GM18499 (cell line): ENCODE data around the gene LILRB5.
"Not testable (repeated sequence)": the region's sequence is repeated elsewhere in the genome, so short reads cannot be mapped to it uniquely, and the experiment has no call there.

Experiments
- ATAC-seq: cut with Tn5 transposase; IDR thresholded peaks from one replicate; pipeline ENCODE4 v1.9.1; 2021; ENCODE audit warnings: moderate number of reproducible peaks; ENCODE audit not compliant: insufficient read depth, unreplicated experiment

Gene LILRB5

DNA sequence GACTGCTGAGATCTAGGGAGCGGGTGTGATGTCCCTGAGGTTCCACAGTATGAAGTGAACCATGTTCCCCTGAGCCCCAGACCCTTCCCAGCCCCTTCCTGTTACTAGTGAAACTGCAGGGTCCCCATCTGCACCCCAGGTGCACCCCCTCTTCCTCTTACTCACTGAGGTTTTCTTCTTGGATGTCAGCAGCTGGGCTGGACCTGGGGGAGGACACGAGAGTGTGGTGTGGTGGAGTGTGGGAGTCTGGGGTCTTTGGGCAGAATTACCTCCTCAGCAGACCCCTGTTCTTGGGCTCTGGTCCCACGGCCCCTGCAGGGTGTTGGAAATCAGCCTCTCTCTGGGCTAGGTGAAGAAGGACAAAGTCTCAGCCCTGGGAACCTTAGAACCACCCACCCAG is 11.1 kb downstream of the LILRB5 start:
- ATAC-seq = no peak

DNA sequence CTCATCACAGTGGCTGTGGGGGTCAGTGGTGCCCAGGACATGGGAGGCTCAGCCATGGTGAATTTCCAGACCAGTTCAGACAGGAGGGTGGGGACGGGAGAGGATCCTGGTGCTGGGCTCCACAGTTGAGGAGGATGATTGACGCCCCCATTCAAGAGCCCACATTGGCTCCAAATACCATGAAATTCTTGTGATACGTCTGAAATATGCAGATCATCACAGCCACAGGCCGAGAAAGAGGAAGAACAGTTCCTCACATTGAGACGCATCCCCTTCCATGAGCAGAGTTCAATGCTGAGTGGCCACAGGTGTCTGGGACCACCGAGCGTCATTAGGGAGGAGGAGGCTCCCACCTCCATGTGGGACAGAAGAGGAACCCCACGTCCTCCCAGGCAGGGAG is 13.3 kb downstream of the LILRB5 start:
- ATAC-seq = not testable (repeated sequence)

DNA sequence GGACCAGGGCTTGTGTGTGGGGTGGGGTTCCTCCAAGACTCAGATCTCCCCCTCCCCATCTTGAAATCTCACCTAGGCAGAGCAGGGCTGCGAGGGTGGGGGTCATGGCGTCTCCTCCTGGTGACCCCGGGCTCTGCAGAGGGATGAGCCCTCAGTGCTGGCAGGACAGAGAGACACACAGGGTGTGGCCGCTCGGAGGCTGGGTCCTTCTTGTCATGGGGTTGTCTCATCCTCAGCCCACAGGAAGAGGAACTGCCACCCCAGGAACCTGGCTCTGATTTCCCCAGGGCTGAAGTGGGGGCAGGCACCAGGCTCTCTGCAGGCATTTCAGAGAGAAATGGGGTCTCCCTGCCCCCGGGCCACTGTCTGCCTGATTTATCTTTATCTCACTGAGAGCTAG is 14.4 kb downstream of the LILRB5 start, which contains the start of gene LILRA6:
LILRA6 (minus strand) TSS at position 145 of the 400 bp plus-strand sequence.
- ATAC-seq = not testable (repeated sequence)

DNA sequence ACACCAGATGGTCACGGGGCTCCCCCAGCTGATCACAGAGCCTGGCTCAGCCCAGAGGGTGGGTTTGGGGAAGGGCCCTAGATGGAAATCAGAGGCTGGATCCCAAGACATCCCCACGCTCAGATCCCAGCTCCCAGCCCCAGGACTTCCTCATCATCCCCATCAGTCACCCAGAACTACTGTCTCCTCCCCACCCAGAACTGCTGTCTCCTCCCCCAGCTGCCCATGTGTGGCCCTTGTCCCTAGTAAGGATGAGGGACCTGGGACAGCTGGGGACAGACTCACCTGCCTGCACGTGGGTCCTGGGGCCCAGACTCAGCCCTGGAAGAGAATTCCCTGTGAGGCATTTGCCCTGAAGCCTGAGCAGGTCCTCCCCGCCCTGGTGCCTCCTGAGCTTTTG is 14.8 kb downstream of the LILRB5 start:
- ATAC-seq = not testable (repeated sequence)

DNA sequence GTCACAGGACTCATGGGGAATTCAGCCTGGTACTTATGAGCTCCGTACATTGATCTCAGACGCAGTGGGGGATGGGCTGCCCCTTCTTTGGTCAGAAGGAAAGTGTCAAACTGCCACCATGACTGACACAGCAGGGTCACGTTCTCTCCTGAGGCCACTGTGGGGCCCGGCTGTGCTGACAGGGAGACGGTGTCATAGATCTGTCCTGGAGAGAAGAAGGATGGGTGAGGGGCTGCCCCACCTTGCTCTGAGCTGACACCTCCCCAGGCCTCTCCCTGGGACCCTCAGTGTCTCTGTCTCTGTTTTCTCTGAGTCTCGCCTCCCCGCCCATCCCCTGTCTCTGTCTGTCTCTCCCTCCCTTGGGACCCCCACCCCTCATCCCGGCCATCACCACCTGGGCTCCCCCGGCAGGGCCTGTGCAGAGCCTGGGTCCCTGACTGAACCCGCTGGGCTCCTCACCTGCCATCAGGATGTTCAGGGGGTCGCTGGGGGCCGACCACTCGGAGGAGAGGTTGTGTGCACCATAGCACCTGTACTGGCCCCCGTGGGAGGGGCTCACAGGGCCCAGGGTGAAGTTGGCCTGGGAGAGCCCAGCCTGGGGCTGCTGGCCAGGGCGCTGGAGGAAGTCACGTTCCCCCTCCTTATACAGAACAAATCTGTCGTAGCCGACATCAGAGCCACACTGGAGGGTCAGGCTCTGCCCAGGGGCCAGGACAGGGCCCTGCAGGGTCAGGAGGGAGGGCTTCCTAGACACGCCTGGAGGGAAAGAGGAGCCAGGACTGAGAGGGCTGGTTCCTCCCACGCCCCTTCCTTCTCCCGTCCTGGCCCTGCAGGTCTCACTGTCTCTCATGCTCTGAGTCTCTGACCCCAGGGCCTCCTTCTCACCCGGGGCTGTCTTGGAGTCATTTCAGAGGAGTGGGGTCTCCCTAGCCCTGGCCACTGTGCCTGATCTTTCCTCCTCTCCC is 16.4 kb downstream of the LILRB5 start:
- not testable (repeated sequence) for ATAC-seq

DNA sequence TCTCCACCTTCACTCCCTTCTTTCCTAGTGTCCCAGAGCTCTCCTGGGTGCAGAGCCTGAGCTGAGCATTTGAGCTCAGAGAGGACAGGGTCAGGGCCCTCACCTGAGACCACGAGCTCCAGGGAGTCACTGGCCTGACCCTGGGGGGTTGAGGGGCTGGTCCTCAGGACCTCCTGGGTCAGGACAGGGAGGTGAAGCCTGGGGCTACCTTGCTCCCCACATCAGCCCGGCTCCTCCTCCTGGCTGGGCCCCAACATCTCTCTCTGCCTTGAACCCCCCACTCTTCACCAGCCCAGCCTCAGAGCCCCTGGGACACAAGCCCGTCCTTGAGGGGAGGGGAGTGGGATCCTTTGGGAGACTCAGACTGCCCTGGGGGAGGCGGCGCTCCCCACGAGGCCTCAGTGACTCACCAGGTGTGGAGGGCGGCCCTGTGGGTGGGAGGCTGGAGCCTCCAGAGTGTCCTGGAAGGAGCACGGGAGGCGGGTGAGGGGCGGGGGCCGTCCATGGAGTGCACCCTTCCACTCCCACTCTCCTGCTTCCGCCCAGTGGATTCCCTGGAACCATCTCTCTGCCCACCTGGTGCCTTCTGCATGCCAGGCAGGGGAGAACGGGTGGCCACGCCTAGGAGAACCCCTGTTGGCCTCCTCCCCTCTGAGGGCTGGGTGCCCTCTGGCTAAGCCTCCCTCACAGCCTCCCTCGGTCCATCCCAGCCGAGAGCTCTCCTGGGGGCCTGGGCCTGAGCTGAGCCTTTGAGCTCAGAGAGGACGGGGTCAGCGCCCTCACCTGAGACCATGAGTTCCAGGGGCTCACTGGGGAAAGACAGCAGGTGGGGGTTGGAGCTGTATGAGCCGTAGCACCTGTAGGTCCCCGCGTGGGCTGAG is 17.3 kb downstream of the LILRB5 start:
- ATAC-seq = not testable (repeated sequence)

DNA sequence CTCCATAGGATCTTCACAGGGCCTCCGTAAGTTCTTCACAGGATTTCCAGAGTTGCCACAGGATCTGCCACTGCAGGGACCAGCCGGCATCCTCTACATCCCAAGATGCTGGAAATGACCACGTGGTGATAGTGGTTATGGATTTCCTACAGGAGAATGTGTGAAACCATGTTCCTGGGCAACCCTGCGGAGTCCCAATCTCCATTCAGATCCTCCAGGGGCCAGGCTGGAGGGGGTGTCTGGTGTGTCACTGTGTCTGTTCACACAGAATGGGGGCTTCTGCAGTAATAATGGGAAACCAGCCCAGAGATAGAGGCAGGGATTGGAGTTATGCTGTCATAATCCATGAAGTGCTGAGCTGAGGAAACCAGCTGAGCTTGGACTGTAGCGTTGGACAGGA is 23.1 kb downstream of the LILRB5 start:
- no peak for ATAC-seq

DNA sequence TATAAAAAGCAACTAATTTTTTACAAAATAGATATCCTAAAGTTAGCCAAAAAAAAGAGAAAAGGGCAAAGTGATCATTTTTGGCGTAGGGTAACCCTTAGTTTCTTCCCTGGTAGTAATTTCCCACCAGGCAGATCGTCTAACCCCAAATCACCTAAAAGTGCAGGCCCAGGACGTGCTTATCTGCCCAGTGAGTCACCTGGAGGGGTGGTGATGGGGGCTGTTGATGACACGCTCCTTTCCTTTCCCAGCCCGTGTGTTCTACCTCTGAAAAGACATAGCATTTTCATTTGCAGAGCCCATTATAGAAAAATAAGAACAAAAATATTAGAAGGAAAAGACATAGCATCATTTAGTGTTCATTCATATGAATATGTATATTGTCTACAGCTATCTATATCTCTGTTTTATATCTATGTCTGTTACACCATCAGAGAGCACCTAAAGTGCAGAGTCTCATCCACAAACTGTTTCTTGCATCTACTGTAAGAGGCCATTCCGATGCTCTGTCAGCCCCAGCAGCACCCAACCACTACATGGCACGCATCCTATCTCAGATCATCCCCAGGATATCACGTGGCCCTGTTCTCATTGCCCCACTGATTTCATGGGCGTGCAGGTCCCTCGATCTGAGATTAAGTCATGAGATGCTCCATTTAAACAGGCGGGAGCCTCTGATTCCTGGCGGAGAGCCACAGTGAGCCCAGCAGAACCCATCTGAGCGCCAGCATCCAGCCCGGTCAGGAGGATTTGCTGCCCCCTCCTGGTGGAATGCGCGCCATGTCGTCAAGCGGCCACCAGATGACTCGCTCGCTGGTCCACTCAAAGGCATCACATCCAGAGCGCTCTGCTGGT is 25.8 kb downstream of the LILRB5 start:
- no peak for ATAC-seq

DNA sequence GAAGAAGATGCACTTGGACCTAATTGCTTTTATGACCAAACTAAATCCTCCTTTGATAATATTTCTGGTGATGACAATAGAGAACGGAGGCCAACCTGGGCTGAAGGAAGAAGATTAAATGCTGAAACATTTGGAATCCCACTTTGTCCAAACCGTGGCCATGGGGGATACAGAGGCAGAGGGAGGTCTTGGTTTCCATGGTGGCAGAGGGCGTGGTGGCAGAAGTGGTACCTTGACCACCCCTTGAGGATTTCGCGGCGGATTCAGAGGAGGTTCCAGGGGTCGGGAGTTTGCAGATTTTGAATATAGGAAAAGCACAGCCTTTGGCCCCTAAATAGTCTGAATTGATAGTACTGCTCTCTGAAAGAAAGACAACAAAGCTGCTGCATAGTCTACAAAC is 27.0 kb downstream of the LILRB5 start:
- ATAC-seq = no peak

DNA sequence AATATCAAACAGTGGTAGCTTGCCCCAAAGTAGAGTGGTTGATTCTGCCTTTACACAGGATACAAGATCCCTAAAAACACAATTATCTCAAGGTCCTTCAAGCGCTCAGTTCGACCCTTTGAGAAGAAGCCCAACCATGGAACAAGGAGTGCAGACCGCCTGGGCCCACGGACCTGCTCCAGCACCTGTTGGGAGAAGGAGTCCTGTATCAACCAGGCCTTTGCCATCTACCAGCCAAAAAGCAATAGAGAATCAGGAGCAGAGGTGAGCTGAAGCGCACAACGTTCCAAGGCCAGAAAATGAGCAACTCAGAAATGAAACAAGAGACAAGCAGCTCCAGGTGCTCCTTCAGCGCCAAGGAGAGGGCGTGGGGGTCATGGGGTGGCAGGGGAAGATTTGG is 27.9 kb downstream of the LILRB5 start:
- no peak for ATAC-seq

DNA sequence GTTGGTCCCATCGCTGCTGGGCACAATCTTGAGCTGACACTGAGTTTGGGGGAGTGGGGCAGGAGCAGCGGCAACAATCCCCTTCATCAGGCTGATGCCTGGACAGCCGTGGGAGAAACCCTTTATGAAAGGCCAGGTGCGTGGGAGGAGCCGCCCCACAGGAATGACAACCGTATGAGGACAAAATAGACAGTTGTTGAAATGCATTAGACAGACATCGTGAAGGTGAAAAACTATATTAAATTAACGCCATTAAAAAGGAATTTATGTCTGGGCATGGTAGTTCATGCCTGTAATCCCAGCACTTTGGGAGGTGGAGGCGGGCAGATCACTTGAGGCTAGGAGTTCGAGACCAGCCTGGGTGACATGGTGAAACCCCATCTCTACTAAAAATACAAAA is 32.5 kb downstream of the LILRB5 start:
- not testable (repeated sequence) for ATAC-seq

DNA sequence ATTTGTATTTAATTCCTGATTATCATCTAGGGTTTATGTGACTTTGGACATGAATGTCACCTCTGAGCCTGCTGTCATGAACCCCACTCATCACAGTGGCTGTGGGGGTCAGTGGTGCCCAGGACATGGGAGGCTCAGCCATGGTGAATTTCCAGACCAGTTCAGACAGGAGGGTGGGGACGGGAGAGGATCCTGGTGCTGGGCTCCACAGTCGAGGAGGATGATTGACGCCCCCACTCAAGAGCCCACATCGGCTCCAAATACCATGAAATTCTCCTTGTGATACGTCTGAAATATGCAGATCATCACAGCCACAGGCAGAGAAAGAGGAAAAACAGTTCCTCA is 33.2 kb downstream of the LILRB5 start:
- not testable (repeated sequence) for ATAC-seq

DNA sequence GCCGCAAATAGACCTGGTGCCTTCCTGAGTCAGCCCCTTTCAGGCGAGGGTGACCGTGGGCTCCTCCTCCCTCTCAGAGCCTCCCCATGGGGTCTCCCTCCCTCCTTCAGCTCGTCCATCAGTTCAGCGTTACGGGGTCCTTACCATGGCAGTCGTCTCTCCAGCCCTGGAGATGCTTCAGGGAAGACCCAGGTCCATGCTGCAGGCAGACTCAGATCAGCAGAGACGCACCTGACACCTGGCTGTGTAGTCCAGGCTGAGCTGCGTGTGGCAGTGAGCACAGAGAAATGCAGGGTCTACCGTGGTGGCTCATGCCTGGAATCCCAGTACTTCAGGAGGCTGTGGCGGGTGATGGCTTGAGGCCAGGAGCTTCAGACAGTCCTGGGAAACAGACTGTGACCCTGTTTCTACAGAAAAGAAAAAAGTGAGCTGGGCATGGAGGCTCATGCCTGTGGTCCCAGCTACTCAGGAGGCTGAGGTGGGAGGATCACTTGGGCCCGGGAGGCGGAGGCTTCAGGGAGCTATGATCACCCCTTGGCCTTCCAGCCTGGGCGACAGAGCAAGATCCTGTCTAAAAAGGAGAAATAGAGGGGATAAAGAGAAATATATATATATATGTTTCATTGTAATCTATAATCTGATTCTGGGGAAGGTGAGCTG is 33.7 kb downstream of the LILRB5 start:
- ATAC-seq = not testable (repeated sequence)

DNA sequence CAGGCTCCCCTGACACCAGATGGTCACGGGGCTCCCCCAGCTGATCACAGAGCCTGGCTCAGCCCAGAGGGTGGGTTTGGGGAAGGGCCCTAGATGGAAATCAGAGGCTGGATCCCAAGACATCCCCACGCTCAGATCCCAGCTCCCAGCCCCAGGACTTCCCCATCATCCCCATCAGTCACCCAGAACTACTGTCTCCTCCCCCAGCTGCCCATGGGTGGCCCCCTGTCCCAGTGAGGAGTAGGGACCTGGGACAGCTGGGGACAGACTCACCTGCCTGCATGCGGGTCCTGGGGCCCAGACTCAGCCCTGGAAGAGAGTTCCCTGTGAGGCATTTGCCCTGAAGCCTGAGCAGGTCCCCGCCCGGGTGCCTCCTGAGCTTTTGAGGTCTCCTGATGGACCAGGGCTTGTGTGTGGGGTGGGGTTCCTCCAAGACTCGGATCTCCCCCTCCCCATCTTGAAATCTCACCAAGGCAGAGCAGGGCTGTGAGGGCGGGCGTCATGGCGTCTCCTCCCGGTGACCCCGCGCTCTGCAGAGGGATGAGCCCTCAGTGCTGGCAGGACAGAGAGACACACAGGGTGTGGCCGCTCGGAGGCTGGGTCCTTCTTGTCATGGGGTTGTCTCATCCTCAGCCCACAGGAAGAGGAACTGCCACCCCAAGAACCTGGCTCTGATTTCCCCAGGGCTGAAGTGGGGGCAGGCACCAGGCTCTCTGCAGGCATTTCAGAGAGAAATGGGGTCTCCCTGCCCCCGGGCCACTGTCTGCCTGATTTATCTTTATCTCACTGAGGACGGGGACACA is 34.4 kb downstream of the LILRB5 start, which contains the start of gene LILRB3:
LILRB3 (minus strand) TSS at position 534 of the 803 bp plus-strand sequence; CDS start at position 503, 31 bp downstream.
- not testable (repeated sequence) for ATAC-seq

DNA sequence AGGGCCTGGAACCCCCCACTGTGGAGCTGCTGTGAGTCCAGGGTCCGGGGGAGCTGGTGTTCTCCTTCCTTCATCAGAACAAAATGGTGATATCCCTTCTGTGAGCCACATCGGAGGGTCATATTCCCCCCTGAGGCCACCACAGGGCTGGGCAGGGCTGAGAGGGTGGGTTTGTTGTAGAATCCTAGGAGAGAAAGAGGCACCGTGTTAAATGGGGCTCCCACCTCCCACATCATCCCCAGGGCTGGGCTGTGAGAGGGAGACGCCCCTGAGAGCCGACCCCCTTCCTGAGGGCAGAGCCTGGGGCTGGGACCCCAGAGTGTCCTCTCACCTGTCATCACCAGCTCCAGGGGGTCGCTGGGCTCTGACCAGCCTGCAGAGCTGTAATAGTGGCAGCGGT is 35.1 kb downstream of the LILRB5 start:
- ATAC-seq = not testable (repeated sequence)

DNA sequence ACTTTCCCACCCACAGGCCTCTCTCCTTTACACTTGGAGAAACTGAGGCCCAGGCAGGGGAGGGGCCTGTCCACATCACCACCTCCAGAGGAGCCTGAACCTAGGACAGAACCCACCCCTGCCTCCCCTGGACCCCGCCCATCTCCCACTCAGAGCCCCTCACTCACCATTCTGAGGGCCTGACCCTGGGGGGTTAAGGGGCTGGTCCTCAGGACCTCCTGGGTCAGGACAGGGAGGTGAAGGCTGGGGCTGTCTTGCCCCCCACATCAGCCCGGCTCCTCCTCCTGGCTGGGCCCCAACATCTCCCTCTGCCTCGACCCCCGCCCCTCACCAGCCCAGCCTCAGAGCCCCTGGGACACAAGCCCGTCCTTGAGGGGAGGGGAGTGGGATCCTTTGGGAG is 37.4 kb downstream of the LILRB5 start:
- ATAC-seq = not testable (repeated sequence)

DNA sequence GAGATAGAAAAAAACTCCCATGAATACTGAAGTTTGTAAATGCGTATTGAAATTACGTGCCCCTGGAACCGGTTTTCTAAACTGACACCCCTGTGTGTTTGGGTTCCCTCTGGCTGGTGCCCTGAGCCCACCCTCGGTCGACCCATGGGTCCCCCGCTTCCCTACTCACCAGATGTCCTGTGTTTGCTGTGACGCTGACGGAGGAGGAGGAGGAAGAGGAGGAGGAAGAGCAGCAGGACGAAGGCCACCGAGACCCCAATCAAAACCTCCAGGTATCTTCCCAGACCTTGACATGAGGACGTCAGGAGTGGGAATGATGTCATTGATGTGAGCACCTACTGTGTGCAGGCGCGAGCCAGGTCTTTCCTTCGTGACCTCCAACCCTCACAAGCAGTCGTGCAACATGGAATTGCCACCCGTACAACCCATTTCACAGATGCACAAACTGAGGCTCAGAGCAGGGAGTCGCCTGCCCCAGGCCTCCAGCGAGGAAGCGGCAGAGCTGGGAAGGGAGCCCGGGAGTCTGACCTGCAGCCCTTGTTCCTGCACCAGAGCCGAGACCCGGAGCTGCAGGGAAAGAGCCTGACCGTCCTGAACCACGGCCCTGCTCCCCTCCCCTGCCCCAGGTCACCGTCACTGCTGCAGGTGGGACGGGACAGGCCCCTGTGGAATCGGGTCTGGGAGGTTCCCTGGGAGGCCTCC is 38.0 kb downstream of the LILRB5 start:
- no peak for ATAC-seq

DNA sequence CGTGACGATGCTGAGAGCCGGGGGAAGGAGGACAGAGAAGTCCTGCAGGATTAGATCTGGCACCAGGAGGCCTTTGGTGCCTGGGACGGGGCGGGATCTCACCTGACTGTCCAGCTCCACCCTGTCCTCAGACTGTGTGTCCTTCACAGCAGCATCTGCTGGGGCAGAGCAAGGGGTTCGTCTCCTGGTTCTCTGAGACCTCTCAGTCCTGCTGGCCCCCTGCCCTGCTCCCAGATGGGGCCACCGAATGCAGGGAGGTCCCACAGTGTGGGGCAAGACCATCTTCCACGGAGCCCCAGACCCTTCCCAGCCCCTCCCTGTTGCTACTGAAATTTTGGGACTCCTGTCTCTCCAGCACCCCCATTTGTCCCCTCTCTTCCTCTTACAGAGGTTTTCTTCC is 38.8 kb downstream of the LILRB5 start:
- no peak for ATAC-seq
